ENCODE data around the gene SLC6A8.
A peak's percentile ranks its signal among the peaks of the same experiment; 100 is the strongest.

The SLC6A8 gene

GRCh38 chrX:153642655-153643430 is 44.9 kb upstream of the SLC6A8 start:
- no peak for DNase-seq (ENCODE audit: low read depth, low spot score)
- Histone ChIP-seq H3K36me3 (ENCODE audit: control insufficient read depth, insufficient read depth, low read length) (no peaks in the 10 kb centered on the region), H3K27me3 (ENCODE audit: control insufficient read depth, insufficient read depth, low read length) (peaks cover 50% of the 10 kb centered on the region), H3K4me1 (ENCODE audit: control insufficient read depth, insufficient read depth, low read length) (peaks cover 5% of the 10 kb centered on the region; the same call in 1 of the 2 replicates), H3K27ac (ENCODE audit: low read length) (no peak overlapping the region), H3K9me3 (ENCODE audit: control insufficient read depth, insufficient read depth, low read length) (no peaks in the 10 kb centered on the region), H3K4me3 (ENCODE audit: low read length) (peak overlapping the region; percentile 6; the same call in 1 of the 2 replicates)
- no CpG with 5 or more reads among the region's 48 CpGs for whole genome bisulfite sequencing (ENCODE audit: insufficient coverage, insufficient read length)

GRCh38 chrX:153643431-153644351 is 44.0 kb upstream of the SLC6A8 start:
- peak overlapping the region; percentile 17; the same call in 1 of the 2 replicates for H3K4me3 ChIP-seq (ENCODE audit: low read length)
- peaks cover 57% of the 10 kb centered on the region for H3K27me3 ChIP-seq (ENCODE audit: control insufficient read depth, insufficient read depth, low read length)
- WGBS (ENCODE audit: insufficient coverage, insufficient read length): no CpG with 5 or more reads among the region's 84 CpGs
- DNase-seq (ENCODE audit: low read depth, low spot score): no peak
- no peaks in the 10 kb centered on the region for H3K36me3 ChIP-seq (ENCODE audit: control insufficient read depth, insufficient read depth, low read length)
- no peak overlapping the region for H3K27ac ChIP-seq (ENCODE audit: low read length)
- peaks cover 5% of the 10 kb centered on the region; the same call in 1 of the 2 replicates for H3K4me1 ChIP-seq (ENCODE audit: control insufficient read depth, insufficient read depth, low read length)
- no peaks in the 10 kb centered on the region for H3K9me3 ChIP-seq (ENCODE audit: control insufficient read depth, insufficient read depth, low read length)

GRCh38 chrX:153644356-153645125 is 43.2 kb upstream of the SLC6A8 start:
- DNase-seq (ENCODE audit: low read depth, low spot score): no peak
- Histone ChIP-seq H3K9me3 (ENCODE audit: control insufficient read depth, insufficient read depth, low read length) (no peaks in the 10 kb centered on the region), H3K27me3 (ENCODE audit: control insufficient read depth, insufficient read depth, low read length) (peaks cover 61% of the 10 kb centered on the region), H3K36me3 (ENCODE audit: control insufficient read depth, insufficient read depth, low read length) (no peaks in the 10 kb centered on the region), H3K27ac (ENCODE audit: low read length) (no peak overlapping the region), H3K4me3 (ENCODE audit: low read length) (peak overlapping the region; percentile 8; the same call in 1 of the 2 replicates), H3K4me1 (ENCODE audit: control insufficient read depth, insufficient read depth, low read length) (peaks cover 5% of the 10 kb centered on the region; the same call in 1 of the 2 replicates)
- WGBS (ENCODE audit: insufficient coverage, insufficient read length): no CpG with 5 or more reads among the region's 46 CpGs

DNA sequence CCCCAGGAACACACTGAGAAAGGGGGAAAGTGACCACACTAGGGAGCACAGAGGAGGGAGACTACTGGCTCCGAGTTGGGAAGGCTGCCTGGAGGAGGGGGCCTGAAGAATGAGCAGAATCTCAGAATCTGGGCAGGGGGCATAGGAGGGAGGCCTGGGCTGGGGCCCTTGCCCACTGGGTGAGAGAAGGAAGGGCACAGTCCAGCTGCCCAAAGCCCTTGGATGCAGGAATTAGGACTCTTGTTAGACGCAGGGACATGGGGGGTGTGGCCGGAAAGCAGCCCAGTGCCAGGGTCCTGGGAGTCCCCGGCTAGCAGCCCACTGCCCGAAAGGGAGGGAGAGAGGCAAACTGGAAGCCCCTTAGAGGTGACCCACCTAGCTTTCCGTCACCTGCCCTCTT is 42.6 kb upstream of the SLC6A8 start:
- H3K9me3 ChIP-seq (ENCODE audit: control insufficient read depth, insufficient read depth, low read length): no peaks in the 10 kb centered on the region
- no peak overlapping the region for H3K4me3 ChIP-seq (ENCODE audit: low read length)
- no peak for DNase-seq (ENCODE audit: low read depth, low spot score)
- H3K27me3 ChIP-seq (ENCODE audit: control insufficient read depth, insufficient read depth, low read length): peaks cover 61% of the 10 kb centered on the region
- no peaks in the 10 kb centered on the region for H3K36me3 ChIP-seq (ENCODE audit: control insufficient read depth, insufficient read depth, low read length)
- WGBS (ENCODE audit: insufficient coverage, insufficient read length): no CpG with 5 or more reads among the region's 6 CpGs
- H3K27ac ChIP-seq (ENCODE audit: low read length): no peak overlapping the region
- H3K4me1 ChIP-seq (ENCODE audit: control insufficient read depth, insufficient read depth, low read length): peaks cover 7% of the 10 kb centered on the region; the same call in 1 of the 2 replicates

GRCh38 chrX:153645921-153646488 is 41.7 kb upstream of the SLC6A8 start:
- Histone ChIP-seq H3K4me1 (ENCODE audit: control insufficient read depth, insufficient read depth, low read length) (peaks cover 7% of the 10 kb centered on the region; the same call in 1 of the 2 replicates), H3K27ac (ENCODE audit: low read length) (no peak overlapping the region), H3K27me3 (ENCODE audit: control insufficient read depth, insufficient read depth, low read length) (peaks cover 60% of the 10 kb centered on the region), H3K36me3 (ENCODE audit: control insufficient read depth, insufficient read depth, low read length) (no peaks in the 10 kb centered on the region), H3K9me3 (ENCODE audit: control insufficient read depth, insufficient read depth, low read length) (no peaks in the 10 kb centered on the region), H3K4me3 (ENCODE audit: low read length) (no peak overlapping the region)
- no peak for DNase-seq (ENCODE audit: low read depth, low spot score)
- no CpG with 5 or more reads among the region's 10 CpGs for WGBS (ENCODE audit: insufficient coverage, insufficient read length)

DNA sequence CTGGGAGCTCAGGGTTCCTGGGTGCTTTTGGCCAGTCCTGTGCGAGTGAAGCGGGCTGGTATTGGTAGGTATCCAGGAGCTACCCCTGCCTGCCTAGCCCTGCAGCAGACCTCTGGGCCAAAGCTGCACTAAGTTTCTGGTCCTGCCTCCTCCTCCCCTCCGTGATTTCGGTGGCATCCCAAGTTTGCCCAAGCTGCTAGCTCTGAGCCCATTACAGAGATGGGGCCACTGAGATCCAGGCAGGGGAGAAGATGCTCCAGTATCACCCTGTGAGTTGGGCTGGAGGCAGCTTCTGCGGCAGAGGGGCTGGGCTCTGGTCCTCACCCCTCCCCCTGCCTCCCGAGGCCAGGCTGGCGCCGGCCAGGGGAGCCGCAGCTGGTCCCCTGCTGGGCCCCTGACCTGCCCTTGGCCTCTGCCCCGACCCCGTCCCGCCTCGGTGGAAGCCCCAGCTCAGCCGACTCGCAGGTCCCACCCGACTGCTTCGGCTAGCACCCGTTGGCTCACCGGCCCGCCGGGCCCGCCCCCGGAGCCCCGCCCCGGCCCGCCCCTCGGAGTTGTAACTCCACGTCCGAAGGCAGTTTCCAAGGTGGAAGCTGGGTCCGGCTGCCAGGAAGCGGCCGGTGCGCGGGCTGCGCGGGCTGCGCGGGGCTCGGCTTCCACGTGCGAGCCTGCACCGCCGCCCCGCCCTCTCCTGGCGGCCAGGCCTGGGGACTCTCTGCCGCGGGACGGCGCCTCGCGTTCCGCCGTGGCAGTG is 40.9 kb upstream of the SLC6A8 start, which contains the start of gene DUSP9:
Gene DUSP9 (plus strand): TSS at position 584 of the 754 bp plus-strand sequence. CDS start 751 bp downstream, outside the sequence.
- Histone ChIP-seq H3K4me1 (ENCODE audit: control insufficient read depth, insufficient read depth, low read length) (peaks cover 7% of the 10 kb centered on the region; the same call in 1 of the 2 replicates), H3K36me3 (ENCODE audit: control insufficient read depth, insufficient read depth, low read length) (no peaks in the 10 kb centered on the region), H3K27me3 (ENCODE audit: control insufficient read depth, insufficient read depth, low read length) (peaks cover 56% of the 10 kb centered on the region), H3K4me3 (ENCODE audit: low read length) (peak within 1 kb of the TSS; percentile 46; the same call in 1 of the 2 replicates), H3K9me3 (ENCODE audit: control insufficient read depth, insufficient read depth, low read length) (no peaks in the 10 kb centered on the region), H3K27ac (ENCODE audit: low read length) (no peak within 1 kb of the TSS)
- WGBS (ENCODE audit: insufficient coverage, insufficient read length): no CpG with 5 or more reads among the region's 53 CpGs
- no peak for DNase-seq (ENCODE audit: low read depth, low spot score)

GRCh38 chrX:153647461-153648357 is 40.0 kb upstream of the SLC6A8 start:
- no peaks in the 10 kb centered on the region for H3K36me3 ChIP-seq (ENCODE audit: control insufficient read depth, insufficient read depth, low read length)
- H3K9me3 ChIP-seq (ENCODE audit: control insufficient read depth, insufficient read depth, low read length): no peaks in the 10 kb centered on the region
- H3K4me1 ChIP-seq (ENCODE audit: control insufficient read depth, insufficient read depth, low read length): peaks cover 7% of the 10 kb centered on the region; the same call in 1 of the 2 replicates
- H3K27me3 ChIP-seq (ENCODE audit: control insufficient read depth, insufficient read depth, low read length): peaks cover 52% of the 10 kb centered on the region
- WGBS (ENCODE audit: insufficient coverage, insufficient read length): no CpG with 5 or more reads among the region's 85 CpGs
- no peak overlapping the region; the same call in 1 of the 2 replicates for H3K4me3 ChIP-seq (ENCODE audit: low read length)
- no peak for DNase-seq (ENCODE audit: low read depth, low spot score)
- H3K27ac ChIP-seq (ENCODE audit: low read length): no peak overlapping the region

- Histone ChIP-seq H3K27me3 (ENCODE audit: control insufficient read depth, insufficient read depth, low read length) (peaks cover 44% of the 10 kb centered on the region), H3K9me3 (ENCODE audit: control insufficient read depth, insufficient read depth, low read length) (no peaks in the 10 kb centered on the region), H3K4me1 (ENCODE audit: control insufficient read depth, insufficient read depth, low read length) (peaks cover 5% of the 10 kb centered on the region; the same call in 1 of the 2 replicates), H3K27ac (ENCODE audit: low read length) (no peak overlapping the region), H3K36me3 (ENCODE audit: control insufficient read depth, insufficient read depth, low read length) (no peaks in the 10 kb centered on the region), H3K4me3 (ENCODE audit: low read length) (no peak overlapping the region)
- WGBS (ENCODE audit: insufficient coverage, insufficient read length): no CpG with 5 or more reads among the region's 17 CpGs
- no peak for DNase-seq (ENCODE audit: low read depth, low spot score)
These were observed 39.2 kb upstream of the SLC6A8 start for GRCh38 chrX:153648358-153649177.
